GM12878 (cell line): Measurements from ENCODE around the gene WWOX. TPM values are rescaled to one million over a fixed set of nuclear protein-coding genes. Genes with fewer than 3 reads are reported as not detected.
A peak's percentile ranks its signal among the peaks of the same experiment; 100 is the strongest.

ENCODE experiments used
- ATAC-seq: fragments of 200-7000 bp; cut with Tn5 transposase; 3 replicates; pipeline ENCODE4 v1.9.1; 2020; ENCODE audit warnings: mild to moderate bottlenecking, moderate library complexity
- BruUV-seq: library from RNA; stranded (reverse); fragments of 400-500 nt; replicated peaks from 2 replicates; lab custom pipeline; 2021; lab: Mats Ljungman, UMichigan
- CTCF ChIA-PET: fragments of 300-600 bp; sonication (Branson Sonifier 250); formaldehyde crosslinking; extraction: SDS; loops from one replicate; lab custom pipeline; 2021; ENCODE audit warnings: inconsistent platforms; lab: Yijun Ruan, JAX
- POLR2A ChIA-PET: fragments of 350-600 bp; formaldehyde crosslinking; extraction: SDS; loops from one replicate; lab custom pipeline; 2021; ENCODE audit warnings: inconsistent platforms; lab: Charles Lee
- RAD21 ChIA-PET: fragments of 300-600 bp; sonication (Branson Sonifier 250); formaldehyde crosslinking; loops from one replicate; lab custom pipeline; 2023; ENCODE audit warnings: antibody characterized with exemption; ENCODE audit not compliant: unreplicated experiment; lab: Charles Lee
- SMC1A ChIA-PET: fragments of 300-600 bp; sonication (Branson Sonifier 250); formaldehyde crosslinking; loops from one replicate; lab custom pipeline; 2023; ENCODE audit not compliant: unreplicated experiment, uncharacterized antibody; lab: Charles Lee
- DNase-seq: peaks from one replicate; pipeline ENCODE4 v3.0.0-alpha.2; 2011; ENCODE audit warnings: low read depth, low spot score
- FAIRE-seq: peaks from 3 replicates; lab custom pipeline; 2011; peaks lifted over from hg19 to GRCh38; lab: Jason Lieb, UNC
- H2AFZ ChIP-seq: 2 replicates; pipeline ENCODE4 v1.6.0; 2011; ENCODE audit warnings: low read depth, low read length, control low read depth; ENCODE audit not compliant: control insufficient read depth
- H3K27ac ChIP-seq: 2 replicates; pipeline ENCODE4 v1.5.1; 2011; ENCODE audit warnings: control low read depth; ENCODE audit not compliant: control insufficient read depth, insufficient read depth
- H3K27me3 ChIP-seq, 2 experiments: replicated peaks in 1 of 2; 2 replicates each; pipeline versions ENCODE4 v1.6.0 to v1.6.1; 2011; ENCODE audit warnings: low read length in 1 of 2; ENCODE audit not compliant: control insufficient read depth in 2 of 2, insufficient read depth in 2 of 2
- H3K36me3 ChIP-seq, 2 experiments: 2 replicates each; pipeline ENCODE4 v1.5.1; 2011; ENCODE audit warnings: low read length in 1 of 2; ENCODE audit not compliant: control insufficient read depth in 2 of 2, insufficient read depth in 2 of 2
- H3K4me1 ChIP-seq: 2 replicates; pipeline ENCODE4 v1.6.1; 2011; ENCODE audit warnings: mild to moderate bottlenecking, low read length, moderate library complexity, mixed read lengths; ENCODE audit not compliant: control insufficient read depth, insufficient read depth
- H3K4me2 ChIP-seq: 2 replicates; pipeline ENCODE4 v1.6.0; 2011; ENCODE audit warnings: control low read depth; ENCODE audit not compliant: control insufficient read depth, insufficient read depth
- H3K4me3 ChIP-seq: fragments of 200-600 bp; sonication (generic); 2 replicates; pipeline ENCODE4 v1.5.1; 2016
- H3K79me2 ChIP-seq: 2 replicates; pipeline ENCODE4 v1.6.0; 2011; ENCODE audit warnings: low read length; ENCODE audit not compliant: control insufficient read depth, insufficient read depth
- H3K9ac ChIP-seq: 2 replicates; pipeline ENCODE4 v1.8.0; 2011; ENCODE audit warnings: low read length, control low read depth, mixed read lengths; ENCODE audit not compliant: control insufficient read depth, insufficient read depth
- H3K9me3 ChIP-seq: replicated peaks from 3 replicates; pipeline ENCODE4 v1.5.1; 2011; ENCODE audit warnings: mild to moderate bottlenecking, low read length; ENCODE audit not compliant: control insufficient read depth, insufficient read depth
- H4K20me1 ChIP-seq: 2 replicates; pipeline ENCODE4 v1.6.0; 2011; ENCODE audit not compliant: control insufficient read depth, insufficient read depth
- HCFC1 ChIP-seq: fragments of 150-350 bp; IDR thresholded peaks from 2 replicates; pipeline ENCODE4 v1.6.1; 2014; ENCODE audit warnings: low read length
- HDAC2 ChIP-seq: fragments of 200-600 bp; sonication (generic); IDR thresholded peaks from 2 replicates; pipeline ENCODE4 v1.6.1; 2017
- HDAC6 ChIP-seq: fragments of 200-600 bp; sonication (generic); IDR thresholded peaks from one replicate; pipeline ENCODE4 v1.8.0; 2017; ENCODE audit warnings: antibody characterized with exemption; ENCODE audit not compliant: unreplicated experiment
- JUND ChIP-seq: IDR thresholded peaks from 2 replicates; pipeline ENCODE4 v1.6.1; 2012; ENCODE audit warnings: low read depth, mild to moderate bottlenecking, low read length, improper control_type of control experiment, moderate library complexity
- MEF2B ChIP-seq: fragments of 450-650 bp; IDR thresholded peaks from 2 replicates; pipeline ENCODE4 v1.6.1; 2018; ENCODE audit warnings: mild to moderate bottlenecking, moderate library complexity; ENCODE audit not compliant: partially characterized antibody, poor library complexity, severe bottlenecking
- NFXL1 ChIP-seq: fragments of 450-650 bp; IDR thresholded peaks from 2 replicates; pipeline ENCODE4 v1.6.1; 2017; ENCODE audit warnings: antibody characterized with exemption, mild to moderate bottlenecking, borderline replicate concordance
- POU2F2 ChIP-seq: IDR thresholded peaks from 3 replicates; pipeline ENCODE4 v1.6.1; 2011; ENCODE audit warnings: low read depth, mild to moderate bottlenecking, low read length, borderline replicate concordance
- SUPT20H ChIP-seq: IDR thresholded peaks from 2 replicates; pipeline ENCODE4 v1.6.1; 2011; ENCODE audit warnings: low read depth, mild to moderate bottlenecking, low read length, moderate library complexity, borderline replicate concordance; ENCODE audit not compliant: control insufficient read depth
- TAF1 ChIP-seq: IDR thresholded peaks from 2 replicates; pipeline ENCODE4 v1.6.1; 2011; ENCODE audit warnings: mild to moderate bottlenecking, low read depth, low read length, borderline replicate concordance
- ZNF622 ChIP-seq: fragments of 450-650 bp; IDR thresholded peaks from 2 replicates; pipeline ENCODE4 v1.6.1; 2017; ENCODE audit warnings: mild to moderate bottlenecking, inconsistent platforms
- WGBS: methylation state at CpG from one replicate; pipeline ENCODE4 v1.1.6; 2016; ENCODE audit warnings: low lambda C conversion rate; ENCODE audit not compliant: insufficient replicate concordance, insufficient coverage; ENCODE audit errors: missing lambda C conversion rate; 5-methylcytosine and 5-hydroxymethylcytosine counted together
- in situ Hi-C: fragments of 300-500 bp; cut with MboI; formaldehyde crosslinking; loops from 9 replicates; pipeline ENCODE4 v1.14.3; 2018; ENCODE audit warnings: mixed read lengths
- intact Hi-C: fragments of 100-400 bp; cut with micrococcal nuclease; formaldehyde crosslinking; loops from one replicate; pipeline ENCODE4 v1.14.2; 2022; ENCODE audit not compliant: unreplicated experiment
- polyA plus RNA-seq, 11 experiments: library from polyadenylated mRNA; depleted of rRNA in 4 of 11; unstranded in 6 of 11; stranded (reverse) in 5 of 11; fragments of >200 nt; fragmentation: Nextera tagmentation in 4 of 11; fragmentation: Illumina TruSeq in 1 of 11; extraction: Ambion mirVana in 4 of 11; extraction: Trizol in 1 of 11; gene quantifications; 1 replicate in 1 of 11; 2 replicates in 10 of 11; pipeline versions ENCODE4 v1.2.1 to v1.2.3, GENCODE V29; 2011 to 2016; ENCODE audit warnings: inconsistent platforms in 2 of 11, missing spikeins in 2 of 11, low read depth in 1 of 11
- total RNA-seq, 4 experiments: library from RNA; depleted of rRNA in 3 of 4; stranded (reverse); fragments of >200 nt in 3 of 4; fragmentation: Illumina TruSeq in 1 of 4; extraction: Trizol in 1 of 4; gene quantifications; 2 replicates each; pipeline versions ENCODE4 v1.2.1 to v1.2.3, GENCODE V29; 2013 to 2021
- TF ChIP-seq, protein P1 (sequence below), 3 experiments: IDR thresholded peaks in 2 of 3; conservative IDR thresholded peaks in 1 of 3; 2 replicates each; pipeline ENCODE4 v1.5.1; 2011; ENCODE audit warnings: low read depth in 3 of 3, low read length in 3 of 3, mild to moderate bottlenecking in 3 of 3, control low read depth in 2 of 3, moderate library complexity in 2 of 3, inconsistent platforms in 1 of 3, mixed read lengths in 1 of 3; ENCODE audit not compliant: control insufficient read depth in 2 of 3, insufficient read depth in 1 of 3; ENCODE audit errors: extremely low read depth in 1 of 3
- TF ChIP-seq, protein P2 (sequence below): fragments of 450-650 bp; IDR thresholded peaks from 2 replicates; pipeline ENCODE4 v1.6.1; 2017; ENCODE audit warnings: mild to moderate bottlenecking, moderate library complexity
- TF ChIP-seq, protein P3 (sequence below): fragments of 150-350 bp; IDR thresholded peaks from 2 replicates; pipeline ENCODE4 v1.6.1; 2016; ENCODE audit warnings: low read depth, low read length

WWOX gene
- total and polyA plus RNA-seq, 10 of the 15 experiments (the other 5 are each of a cell fraction or from before 2014, with no cell fraction given): 2.8 to 24.4 (median 17.8) TPM

DNA sequence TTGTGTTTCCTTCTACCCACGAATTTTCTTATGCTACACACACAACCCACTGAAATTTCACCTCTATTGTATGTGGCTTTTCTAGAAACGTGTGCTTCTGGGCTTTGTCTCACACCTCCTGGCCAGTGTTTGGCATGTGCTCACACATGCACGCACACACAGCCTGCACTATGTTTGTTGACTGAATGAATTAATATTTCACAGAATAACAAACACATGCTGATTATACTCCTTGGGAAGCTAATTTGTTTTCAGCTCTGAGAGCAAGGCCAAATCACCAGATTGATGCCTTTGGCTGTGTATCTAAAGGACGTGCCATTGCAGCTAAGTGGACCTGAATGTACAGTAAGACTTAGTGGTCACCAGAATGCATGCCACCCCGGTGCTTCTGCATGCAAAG is 210.7 kb downstream of the WWOX start (continued):
- TF ChIP-seq MEF2B: no peak
- no peak for TF ChIP-seq HCFC1
- TF ChIP-seq, protein P1, sequence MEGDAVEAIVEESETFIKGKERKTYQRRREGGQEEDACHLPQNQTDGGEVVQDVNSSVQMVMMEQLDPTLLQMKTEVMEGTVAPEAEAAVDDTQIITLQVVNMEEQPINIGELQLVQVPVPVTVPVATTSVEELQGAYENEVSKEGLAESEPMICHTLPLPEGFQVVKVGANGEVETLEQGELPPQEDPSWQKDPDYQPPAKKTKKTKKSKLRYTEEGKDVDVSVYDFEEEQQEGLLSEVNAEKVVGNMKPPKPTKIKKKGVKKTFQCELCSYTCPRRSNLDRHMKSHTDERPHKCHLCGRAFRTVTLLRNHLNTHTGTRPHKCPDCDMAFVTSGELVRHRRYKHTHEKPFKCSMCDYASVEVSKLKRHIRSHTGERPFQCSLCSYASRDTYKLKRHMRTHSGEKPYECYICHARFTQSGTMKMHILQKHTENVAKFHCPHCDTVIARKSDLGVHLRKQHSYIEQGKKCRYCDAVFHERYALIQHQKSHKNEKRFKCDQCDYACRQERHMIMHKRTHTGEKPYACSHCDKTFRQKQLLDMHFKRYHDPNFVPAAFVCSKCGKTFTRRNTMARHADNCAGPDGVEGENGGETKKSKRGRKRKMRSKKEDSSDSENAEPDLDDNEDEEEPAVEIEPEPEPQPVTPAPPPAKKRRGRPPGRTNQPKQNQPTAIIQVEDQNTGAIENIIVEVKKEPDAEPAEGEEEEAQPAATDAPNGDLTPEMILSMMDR (IDR thresholded peaks at IDR 0.05 in 2 of 3, conservative IDR thresholded peaks at IDR 0.05 in 1 of 3; ENCODE audit: control insufficient read depth in 2 of 3, extremely low read depth in 1 of 3, insufficient read depth in 1 of 3, low read depth in 3 of 3, low read length in 3 of 3): no peak
- TF ChIP-seq ZNF622: no peak

DNA sequence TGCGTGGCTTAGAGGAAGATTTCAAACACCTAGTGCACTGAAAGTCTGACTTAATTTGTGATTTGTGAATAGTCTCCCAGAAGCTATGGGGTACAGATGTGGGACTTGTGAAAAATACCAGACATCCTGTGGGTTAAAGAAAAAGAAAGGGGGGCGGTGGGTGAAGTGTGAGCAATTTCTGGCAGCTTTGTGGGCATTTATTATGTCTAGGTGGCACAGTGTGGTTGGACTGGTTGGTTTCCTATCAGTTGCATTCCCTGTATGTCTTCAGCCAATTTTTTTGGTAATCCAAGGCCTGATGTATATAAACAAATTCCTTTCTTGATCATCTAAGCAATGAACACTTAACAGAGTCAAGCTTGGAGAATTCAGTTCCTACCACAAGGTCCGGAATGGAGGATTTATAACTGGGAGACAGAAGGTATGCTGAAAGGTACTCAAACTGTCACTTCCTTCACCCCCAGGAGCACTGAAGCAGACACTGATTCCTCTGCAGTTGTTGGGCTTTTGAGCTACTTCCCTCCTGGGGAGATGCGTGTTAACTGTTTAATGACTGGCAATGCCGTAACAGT is 211.6 kb downstream of the WWOX start:
- Histone ChIP-seq H4K20me1 (no peaks in the 10 kb centered on the region), H3K4me3 (no peak overlapping the region), H2AFZ (no peak overlapping the region; the same call in 1 of the 2 replicates), H3K4me1 (no peaks in the 10 kb centered on the region; the same call in 1 of the 2 replicates), H3K27ac (no peak overlapping the region), H3K9ac (no peak overlapping the region), H3K79me2 (no peaks in the 10 kb centered on the region), H3K27me3 (no peaks in the 10 kb centered on the region), H3K4me2 (no peak overlapping the region), H3K36me3 (no peaks in the 10 kb centered on the region), H3K9me3 (no peaks in the 10 kb centered on the region)
- POLR2A ChIA-PET: no interaction called here
- in situ Hi-C loops (no loop called here), intact Hi-C loops (no loop called here)
- 41% methylated on average over 5 of the region's 5 CpGs for WGBS
- RAD21 ChIA-PET: no interaction called here
- SMC1A ChIA-PET: interaction anchor here (0.6 to 1.5 kb wide), 2 partner anchors 9 to 648 kb away, joined by 3 read pairs; no protein-coding TSS in a partner anchor
- no peak for FAIRE-seq
- DNase-seq: no peak
- no TSS peak for BruUV-seq
- peak; percentile 21; the same call in 2 of the 3 replicates for ATAC-seq
- CTCF ChIA-PET: no interaction called here
- no peak for TF ChIP-seq SUPT20H
- no peak for TF ChIP-seq NFXL1
- no peak for TF ChIP-seq HDAC6
- TF ChIP-seq, protein P2, sequence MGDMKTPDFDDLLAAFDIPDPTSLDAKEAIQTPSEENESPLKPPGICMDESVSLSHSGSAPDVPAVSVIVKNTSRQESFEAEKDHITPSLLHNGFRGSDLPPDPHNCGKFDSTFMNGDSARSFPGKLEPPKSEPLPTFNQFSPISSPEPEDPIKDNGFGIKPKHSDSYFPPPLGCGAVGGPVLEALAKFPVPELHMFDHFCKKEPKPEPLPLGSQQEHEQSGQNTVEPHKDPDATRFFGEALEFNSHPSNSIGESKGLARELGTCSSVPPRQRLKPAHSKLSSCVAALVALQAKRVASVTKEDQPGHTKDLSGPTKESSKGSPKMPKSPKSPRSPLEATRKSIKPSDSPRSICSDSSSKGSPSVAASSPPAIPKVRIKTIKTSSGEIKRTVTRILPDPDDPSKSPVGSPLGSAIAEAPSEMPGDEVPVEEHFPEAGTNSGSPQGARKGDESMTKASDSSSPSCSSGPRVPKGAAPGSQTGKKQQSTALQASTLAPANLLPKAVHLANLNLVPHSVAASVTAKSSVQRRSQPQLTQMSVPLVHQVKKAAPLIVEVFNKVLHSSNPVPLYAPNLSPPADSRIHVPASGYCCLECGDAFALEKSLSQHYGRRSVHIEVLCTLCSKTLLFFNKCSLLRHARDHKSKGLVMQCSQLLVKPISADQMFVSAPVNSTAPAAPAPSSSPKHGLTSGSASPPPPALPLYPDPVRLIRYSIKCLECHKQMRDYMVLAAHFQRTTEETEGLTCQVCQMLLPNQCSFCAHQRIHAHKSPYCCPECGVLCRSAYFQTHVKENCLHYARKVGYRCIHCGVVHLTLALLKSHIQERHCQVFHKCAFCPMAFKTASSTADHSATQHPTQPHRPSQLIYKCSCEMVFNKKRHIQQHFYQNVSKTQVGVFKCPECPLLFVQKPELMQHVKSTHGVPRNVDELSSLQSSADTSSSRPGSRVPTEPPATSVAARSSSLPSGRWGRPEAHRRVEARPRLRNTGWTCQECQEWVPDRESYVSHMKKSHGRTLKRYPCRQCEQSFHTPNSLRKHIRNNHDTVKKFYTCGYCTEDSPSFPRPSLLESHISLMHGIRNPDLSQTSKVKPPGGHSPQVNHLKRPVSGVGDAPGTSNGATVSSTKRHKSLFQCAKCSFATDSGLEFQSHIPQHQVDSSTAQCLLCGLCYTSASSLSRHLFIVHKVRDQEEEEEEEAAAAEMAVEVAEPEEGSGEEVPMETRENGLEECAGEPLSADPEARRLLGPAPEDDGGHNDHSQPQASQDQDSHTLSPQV: no peak
- TF ChIP-seq, protein P3, sequence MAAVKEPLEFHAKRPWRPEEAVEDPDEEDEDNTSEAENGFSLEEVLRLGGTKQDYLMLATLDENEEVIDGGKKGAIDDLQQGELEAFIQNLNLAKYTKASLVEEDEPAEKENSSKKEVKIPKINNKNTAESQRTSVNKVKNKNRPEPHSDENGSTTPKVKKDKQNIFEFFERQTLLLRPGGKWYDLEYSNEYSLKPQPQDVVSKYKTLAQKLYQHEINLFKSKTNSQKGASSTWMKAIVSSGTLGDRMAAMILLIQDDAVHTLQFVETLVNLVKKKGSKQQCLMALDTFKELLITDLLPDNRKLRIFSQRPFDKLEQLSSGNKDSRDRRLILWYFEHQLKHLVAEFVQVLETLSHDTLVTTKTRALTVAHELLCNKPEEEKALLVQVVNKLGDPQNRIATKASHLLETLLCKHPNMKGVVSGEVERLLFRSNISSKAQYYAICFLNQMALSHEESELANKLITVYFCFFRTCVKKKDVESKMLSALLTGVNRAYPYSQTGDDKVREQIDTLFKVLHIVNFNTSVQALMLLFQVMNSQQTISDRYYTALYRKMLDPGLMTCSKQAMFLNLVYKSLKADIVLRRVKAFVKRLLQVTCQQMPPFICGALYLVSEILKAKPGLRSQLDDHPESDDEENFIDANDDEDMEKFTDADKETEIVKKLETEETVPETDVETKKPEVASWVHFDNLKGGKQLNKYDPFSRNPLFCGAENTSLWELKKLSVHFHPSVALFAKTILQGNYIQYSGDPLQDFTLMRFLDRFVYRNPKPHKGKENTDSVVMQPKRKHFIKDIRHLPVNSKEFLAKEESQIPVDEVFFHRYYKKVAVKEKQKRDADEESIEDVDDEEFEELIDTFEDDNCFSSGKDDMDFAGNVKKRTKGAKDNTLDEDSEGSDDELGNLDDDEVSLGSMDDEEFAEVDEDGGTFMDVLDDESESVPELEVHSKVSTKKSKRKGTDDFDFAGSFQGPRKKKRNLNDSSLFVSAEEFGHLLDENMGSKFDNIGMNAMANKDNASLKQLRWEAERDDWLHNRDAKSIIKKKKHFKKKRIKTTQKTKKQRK: no peak
- no peak for TF ChIP-seq HDAC2
- TF ChIP-seq POU2F2: no peak
- TF ChIP-seq TAF1: no peak
- no peak for TF ChIP-seq JUND
